ENCODE results near the gene METTL17.
"Not testable (repeated sequence)": the region's sequence is repeated elsewhere in the genome, so short reads cannot be mapped to it uniquely, and the experiment has no call there.

- TF ChIP-seq ZNF644 (tag; IDR thresholded peaks at IDR 0.05; ENCODE audit: low read depth); TBL1XR1 (IDR thresholded peaks at IDR 0.05; ENCODE audit: low read length in 2 of 2); HDAC6 (IDR thresholded peaks at IDR 0.05; ENCODE audit: low read depth, low read length); ELF4 (CRISPR knock-in tag; IDR thresholded peaks at IDR 0.05); RFX5 (IDR thresholded peaks at IDR 0.05; ENCODE audit: low read depth, low read length); CTCF (IDR thresholded peaks at IDR 0.05 in 2 of 3, conservative IDR thresholded peaks at IDR 0.05 in 1 of 3; ENCODE audit: insufficient read depth in 2 of 3, low read depth in 1 of 3, low read length in 3 of 3); NCOR1 (IDR thresholded peaks at IDR 0.05); PKNOX1 (IDR thresholded peaks at IDR 0.05); FOXA1 (IDR thresholded peaks at IDR 0.05; ENCODE audit: borderline replicate concordance); SIRT6 (IDR thresholded peaks at IDR 0.05; ENCODE audit: low read depth, low read length): not testable (repeated sequence)
- TF ChIP-seq, protein P1, sequence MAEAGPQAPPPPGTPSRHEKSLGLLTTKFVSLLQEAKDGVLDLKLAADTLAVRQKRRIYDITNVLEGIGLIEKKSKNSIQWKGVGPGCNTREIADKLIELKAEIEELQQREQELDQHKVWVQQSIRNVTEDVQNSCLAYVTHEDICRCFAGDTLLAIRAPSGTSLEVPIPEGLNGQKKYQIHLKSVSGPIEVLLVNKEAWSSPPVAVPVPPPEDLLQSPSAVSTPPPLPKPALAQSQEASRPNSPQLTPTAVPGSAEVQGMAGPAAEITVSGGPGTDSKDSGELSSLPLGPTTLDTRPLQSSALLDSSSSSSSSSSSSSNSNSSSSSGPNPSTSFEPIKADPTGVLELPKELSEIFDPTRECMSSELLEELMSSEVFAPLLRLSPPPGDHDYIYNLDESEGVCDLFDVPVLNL (CRISPR knock-in tag; IDR thresholded peaks at IDR 0.05; ENCODE audit: low read depth) = not testable (repeated sequence)
- TF ChIP-seq, protein P2, sequence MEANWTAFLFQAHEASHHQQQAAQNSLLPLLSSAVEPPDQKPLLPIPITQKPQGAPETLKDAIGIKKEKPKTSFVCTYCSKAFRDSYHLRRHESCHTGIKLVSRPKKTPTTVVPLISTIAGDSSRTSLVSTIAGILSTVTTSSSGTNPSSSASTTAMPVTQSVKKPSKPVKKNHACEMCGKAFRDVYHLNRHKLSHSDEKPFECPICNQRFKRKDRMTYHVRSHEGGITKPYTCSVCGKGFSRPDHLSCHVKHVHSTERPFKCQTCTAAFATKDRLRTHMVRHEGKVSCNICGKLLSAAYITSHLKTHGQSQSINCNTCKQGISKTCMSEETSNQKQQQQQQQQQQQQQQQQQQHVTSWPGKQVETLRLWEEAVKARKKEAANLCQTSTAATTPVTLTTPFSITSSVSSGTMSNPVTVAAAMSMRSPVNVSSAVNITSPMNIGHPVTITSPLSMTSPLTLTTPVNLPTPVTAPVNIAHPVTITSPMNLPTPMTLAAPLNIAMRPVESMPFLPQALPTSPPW (CRISPR knock-in tag; IDR thresholded peaks at IDR 0.05) = not testable (repeated sequence)
These were observed 44.6 kb upstream of the METTL17 start for GRCh38 chr14:20945146-20945545.

All from K562 (cell line).